Stomach (tissue), 9 donors: ENCODE results near the gene CASS4. TPM values are rescaled to one million over a fixed set of nuclear protein-coding genes. Genes with fewer than 3 reads are reported as not detected.

Experiments used
- DNase-seq, 2 donors: peaks; one replicate each; pipeline versions ENCODE4 v3.0.0 to v3.0.0-alpha.2; 2013 to 2019
- H3K27ac ChIP-seq, 5 donors: fragments of 200-600 bp in 4 of 5; sonication (generic) in 4 of 5; one replicate each; pipeline ENCODE4 v1.5.1; 2013 to 2019; ENCODE audit warnings: mild to moderate bottlenecking in 1 of 5, moderate library complexity in 1 of 5
- H3K27me3 ChIP-seq, 3 donors: fragments of 200-600 bp; sonication (generic); one replicate each; pipeline ENCODE4 v1.5.1; 2017 to 2019; ENCODE audit warnings: mixed run types in 1 of 3
- H3K36me3 ChIP-seq, 4 donors: fragments of 200-600 bp; sonication (generic); 1 replicate in 3 of 4; 2 replicates in 1 of 4; pipeline ENCODE4 v1.5.1; 2016 to 2019
- H3K4me1 ChIP-seq, 4 donors: fragments of 200-600 bp; sonication (generic); one replicate each; pipeline ENCODE4 v1.5.1; 2016 to 2019
- H3K4me3 ChIP-seq, 4 donors: fragments of 200-600 bp; sonication (generic) in 3 of 4; one replicate each; pipeline ENCODE4 v1.5.1; 2016 to 2019; ENCODE audit warnings: mild to moderate bottlenecking in 1 of 4
- H3K9me3 ChIP-seq, 4 donors: fragments of 200-600 bp; sonication (generic); one replicate each; pipeline ENCODE4 v1.5.1; 2016 to 2019
- CTCF ChIP-seq, 7 experiments: fragments of 450-650 bp in 4 of 7; fragments of 200-600 bp in 3 of 7; sonication (generic) in 3 of 7; IDR thresholded peaks; one replicate each; pipeline ENCODE4 v1.5.1; 2016 to 2019; ENCODE audit warnings: antibody characterized with exemption in 7 of 7, control low read depth in 2 of 7, mild to moderate bottlenecking in 1 of 7
- EP300 ChIP-seq: sonication (generic); formaldehyde crosslinking; IDR thresholded peaks from one replicate; pipeline ENCODE4 v1.6.1; 2017; ENCODE audit warnings: antibody characterized with exemption
- POLR2A ChIP-seq, 4 donors: fragments of 450-650 bp; IDR thresholded peaks; one replicate each; pipeline ENCODE4 v1.6.1; 2016; ENCODE audit warnings: antibody characterized with exemption in 4 of 4, control low read depth in 2 of 4, mild to moderate bottlenecking in 1 of 4, moderate library complexity in 1 of 4
- POLR2AphosphoS5 ChIP-seq, 3 donors: sonication (generic); formaldehyde crosslinking; IDR thresholded peaks; one replicate each; pipeline ENCODE4 v1.6.1; 2016; ENCODE audit warnings: antibody characterized with exemption in 3 of 3
- WGBS, 5 donors: extraction: QIAGEN DNeasy Blood & Tissue Kit in 3 of 5; methylation state at CpG; one replicate each; pipeline versions ENCODE4 v1.1.5 to v1.1.7; 2013 to 2018; 5-methylcytosine and 5-hydroxymethylcytosine counted together
- intact Hi-C: fragments of 100-400 bp; cut with DNase I; formaldehyde crosslinking; loops from one replicate; pipeline ENCODE4 v1.15.1; 2023; ENCODE audit warnings: low total_unique reads
- polyA plus RNA-seq, 3 donors: library from polyadenylated mRNA; stranded (reverse); fragments of 200-250 nt; gene quantifications; one replicate each; pipeline ENCODE4 v1.2.3, GENCODE V29; 2013
- total RNA-seq, 5 donors: library from RNA; depleted of rRNA; stranded (reverse); fragments of >200 nt; gene quantifications; one replicate each; pipeline versions ENCODE4 v1.1.0 to v1.2.3, GENCODE V29; 2014 to 2016
- donor health status: healthy with polysubstance abuse.
- donor health status: Bipolar disorder and iron deficiency.
- donor health status: healthy.

Gene CASS4
- total and polyA plus RNA-seq, 8 donors, result 0.23 to 8.2 (median 1.6) TPM; not detected in 1

- Histone ChIP-seq H3K4me1 (peaks cover 0 to 10% (median 2%) of the 10 kb centered on the region in 4 donors), H3K36me3 (no peaks in the 10 kb centered on the region), H3K9me3 (no peaks in the 10 kb centered on the region), H3K27ac (no peak overlapping the region), H3K4me3 (no peak overlapping the region), H3K27me3 (peaks cover 0 to 19% (median 0%) of the 10 kb centered on the region in 3 donors)
- 80 to 96% (median 90%) methylated on average over 3 of the region's 3 CpGs for WGBS, 5 donors
- TF ChIP-seq CTCF (IDR thresholded peaks at IDR 0.05), result no peak
- intact Hi-C loops, result no loop called here
- no peak for DNase-seq
Measured at GRCh38 chr20:56445130-56445529, 33.1 kb downstream of the CASS4 start.

- Histone ChIP-seq H3K4me3 (no peak overlapping the region), H3K9me3 (no peaks in the 10 kb centered on the region), H3K36me3 (no peaks in the 10 kb centered on the region), H3K27me3 (peaks cover 0 to 19% (median 0%) of the 10 kb centered on the region in 3 donors), H3K4me1 (peaks cover 0 to 6% (median under 1%) of the 10 kb centered on the region in 4 donors), H3K27ac (no peak overlapping the region)
- WGBS, 5 donors, result 82 to 93% (median 91%) methylated on average over 16 of the region's 16 CpGs
- DNase-seq, result no peak
- no peak for TF ChIP-seq EP300
- no peak for TF ChIP-seq POLR2A (IDR thresholded peaks at IDR 0.05)
- no peak for TF ChIP-seq POLR2AphosphoS5 (IDR thresholded peaks at IDR 0.05)
- no peak for TF ChIP-seq CTCF (IDR thresholded peaks at IDR 0.05)
- intact Hi-C loops, result no loop called here
Measured at GRCh38 chr20:56445540-56445939, 33.5 kb downstream of the CASS4 start.

- intact Hi-C loops, result no loop called here
- TF ChIP-seq POLR2AphosphoS5 (IDR thresholded peaks at IDR 0.05) (no peak), EP300 (no peak), POLR2A (IDR thresholded peaks at IDR 0.05) (no peak), CTCF (IDR thresholded peaks at IDR 0.05) (no peak)
- H3K36me3 ChIP-seq, result no peaks in the 10 kb centered on the region
- H3K4me1 ChIP-seq, result no peaks in the 10 kb centered on the region
- no peak overlapping the region for H3K4me3 ChIP-seq
- no peaks in the 10 kb centered on the region for H3K9me3 ChIP-seq
- H3K27me3 ChIP-seq, result peaks cover 0 to 19% (median 0%) of the 10 kb centered on the region in 3 donors
- H3K27ac ChIP-seq, result no peak overlapping the region
- DNase-seq, result no peak
Measured at GRCh38 chr20:56447227-56447626, 35.2 kb downstream of the CASS4 start.

GRCh38 chr20:56449459-56449858, 37.4 kb downstream of the CASS4 start:
- no peaks in the 10 kb centered on the region for H3K4me1 ChIP-seq
- intact Hi-C loops, result no loop called here
- no peaks in the 10 kb centered on the region for H3K9me3 ChIP-seq
- DNase-seq, result no peak
- 88 to 94% (median 91%) methylated on average over 5 of the region's 5 CpGs for WGBS, 5 donors
- H3K4me3 ChIP-seq, result no peak overlapping the region
- H3K27me3 ChIP-seq, result peaks cover 0 to 14% (median 0%) of the 10 kb centered on the region in 3 donors
- TF ChIP-seq CTCF (IDR thresholded peaks at IDR 0.05), result no peak
- no peak for TF ChIP-seq POLR2A (IDR thresholded peaks at IDR 0.05)
- no peak for TF ChIP-seq EP300
- no peak overlapping the region for H3K27ac ChIP-seq
- no peaks in the 10 kb centered on the region for H3K36me3 ChIP-seq
